WERI-Rb-1 (cell line): Measurements from ENCODE around the gene CEP72.

Experiments
- DNase-seq: peaks from one replicate; pipeline ENCODE4 v3.0.0-alpha.2; 2020
- H3K27ac ChIP-seq: fragments of 250-450 bp; sonication (Bioruptor Pico); 2 replicates; pipeline ENCODE4 v1.5.1; 2020; ENCODE audit warnings: mild to moderate bottlenecking, moderate library complexity
- H3K27me3 ChIP-seq: fragments of 250-450 bp; sonication (Bioruptor Pico); 2 replicates; pipeline ENCODE4 v1.5.1; 2021; ENCODE audit warnings: mild to moderate bottlenecking, low read depth, moderate library complexity; ENCODE audit not compliant: insufficient read depth, severe bottlenecking
- H3K36me3 ChIP-seq: fragments of 250-450 bp; sonication (Bioruptor Pico); 2 replicates; pipeline ENCODE4 v1.5.1; 2020; ENCODE audit warnings: mild to moderate bottlenecking, moderate library complexity
- H3K4me3 ChIP-seq: 2 replicates; pipeline ENCODE4 v1.5.1; 2011; ENCODE audit warnings: low read depth, mild to moderate bottlenecking, control low read depth, low read length
- H3K9me3 ChIP-seq: fragments of 250-450 bp; sonication (Bioruptor Pico); 2 replicates; pipeline ENCODE4 v1.5.1; 2021; ENCODE audit warnings: mild to moderate bottlenecking, moderate library complexity; ENCODE audit not compliant: severe bottlenecking
- TF ChIP-seq, protein P1 (sequence below): IDR thresholded peaks from 2 replicates; pipeline ENCODE4 v1.5.1; 2011; ENCODE audit warnings: low read depth, mild to moderate bottlenecking, control low read depth, inconsistent platforms, low read length

The CEP72 gene

DNA sequence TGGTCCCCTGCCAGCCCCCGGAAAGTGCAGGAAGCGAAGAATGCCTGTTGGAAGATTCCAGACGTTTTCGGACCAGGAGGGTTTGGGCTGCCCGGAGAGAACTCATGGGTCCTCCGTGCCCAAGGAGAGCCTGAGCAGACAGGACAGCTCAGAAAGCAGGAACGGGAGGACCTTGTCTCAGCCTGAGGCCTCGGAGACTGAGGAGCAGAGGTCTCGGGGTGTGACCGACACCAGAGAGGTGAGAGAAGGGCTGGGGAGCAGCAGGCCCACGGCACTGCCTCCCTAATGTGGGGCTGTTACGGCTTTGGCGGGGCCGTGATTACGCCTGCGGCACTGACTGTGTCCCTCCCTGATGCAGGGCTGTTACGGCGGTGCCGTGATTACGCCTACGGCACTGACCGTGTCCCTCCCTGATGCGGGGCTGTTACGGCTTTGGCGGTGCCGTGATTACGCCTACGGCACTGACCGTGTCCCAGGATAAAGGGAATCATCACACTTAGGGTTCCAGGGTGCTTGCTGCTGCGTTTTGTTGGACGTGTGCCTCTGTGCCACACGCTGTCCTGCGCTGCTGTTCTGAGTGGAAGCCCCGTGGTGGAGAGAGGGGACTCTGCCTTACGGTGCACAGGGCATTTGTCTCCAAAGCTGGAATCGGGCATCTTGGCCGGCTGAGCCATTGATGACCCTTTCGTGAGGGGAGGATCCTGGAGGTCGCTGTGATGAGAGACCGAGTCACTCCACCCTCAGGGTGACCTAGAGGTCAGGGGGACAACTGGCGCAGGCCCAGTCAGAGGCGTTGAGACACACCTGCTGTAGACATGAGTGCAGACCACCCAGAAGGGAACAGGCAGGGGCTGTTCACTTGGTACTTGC, 25.7 kb downstream of the CEP72 start:
- Histone ChIP-seq H3K4me3 (no peak overlapping the region), H3K27me3 (no peaks in the 10 kb centered on the region), H3K9me3 (no peaks in the 10 kb centered on the region), H3K36me3 (peaks cover 89% of the 10 kb centered on the region), H3K27ac (no peak overlapping the region)
- TF ChIP-seq, protein P1, sequence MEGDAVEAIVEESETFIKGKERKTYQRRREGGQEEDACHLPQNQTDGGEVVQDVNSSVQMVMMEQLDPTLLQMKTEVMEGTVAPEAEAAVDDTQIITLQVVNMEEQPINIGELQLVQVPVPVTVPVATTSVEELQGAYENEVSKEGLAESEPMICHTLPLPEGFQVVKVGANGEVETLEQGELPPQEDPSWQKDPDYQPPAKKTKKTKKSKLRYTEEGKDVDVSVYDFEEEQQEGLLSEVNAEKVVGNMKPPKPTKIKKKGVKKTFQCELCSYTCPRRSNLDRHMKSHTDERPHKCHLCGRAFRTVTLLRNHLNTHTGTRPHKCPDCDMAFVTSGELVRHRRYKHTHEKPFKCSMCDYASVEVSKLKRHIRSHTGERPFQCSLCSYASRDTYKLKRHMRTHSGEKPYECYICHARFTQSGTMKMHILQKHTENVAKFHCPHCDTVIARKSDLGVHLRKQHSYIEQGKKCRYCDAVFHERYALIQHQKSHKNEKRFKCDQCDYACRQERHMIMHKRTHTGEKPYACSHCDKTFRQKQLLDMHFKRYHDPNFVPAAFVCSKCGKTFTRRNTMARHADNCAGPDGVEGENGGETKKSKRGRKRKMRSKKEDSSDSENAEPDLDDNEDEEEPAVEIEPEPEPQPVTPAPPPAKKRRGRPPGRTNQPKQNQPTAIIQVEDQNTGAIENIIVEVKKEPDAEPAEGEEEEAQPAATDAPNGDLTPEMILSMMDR, result no peak
- peak; percentile 5 for DNase-seq

DNA sequence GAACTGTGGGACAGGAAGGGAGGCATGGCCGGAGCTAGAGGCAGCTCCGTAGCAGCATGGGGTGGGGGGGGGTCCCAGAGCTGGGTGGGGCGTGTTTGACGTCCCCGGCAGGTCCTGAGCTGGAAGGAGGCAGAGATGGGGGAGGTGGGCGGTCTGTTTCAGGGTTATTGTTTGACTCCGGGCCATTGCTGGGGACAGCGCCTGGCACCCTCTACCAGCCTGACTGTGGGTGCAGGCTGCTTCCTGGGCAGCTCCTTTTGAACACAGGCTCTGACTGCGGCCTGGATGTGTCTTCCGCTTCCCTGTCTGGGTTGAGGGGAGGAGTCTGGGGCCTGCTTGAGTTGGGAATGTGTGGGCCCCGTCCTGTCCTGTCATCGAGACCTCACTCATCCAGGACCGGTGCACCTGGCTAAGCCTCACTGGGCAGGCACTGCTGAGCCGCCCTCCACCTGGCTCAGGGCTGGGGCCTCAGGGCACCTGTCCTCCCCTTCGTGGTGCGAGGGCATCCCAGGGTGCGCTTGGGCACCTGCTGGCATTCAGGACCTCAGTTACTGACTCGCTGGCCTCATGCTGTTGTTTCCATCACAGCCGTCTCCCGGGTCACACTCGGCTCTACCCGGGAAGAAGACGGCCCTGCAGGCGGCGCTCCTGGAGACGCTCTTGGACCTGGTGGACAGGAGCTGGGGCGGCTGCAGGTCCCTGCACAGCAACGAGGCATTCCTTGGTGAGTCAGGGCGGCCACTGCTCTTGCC, 26.5 kb downstream of the CEP72 start:
- DNase-seq, result peak; percentile 9
- H3K4me3 ChIP-seq, result no peak overlapping the region

DNA sequence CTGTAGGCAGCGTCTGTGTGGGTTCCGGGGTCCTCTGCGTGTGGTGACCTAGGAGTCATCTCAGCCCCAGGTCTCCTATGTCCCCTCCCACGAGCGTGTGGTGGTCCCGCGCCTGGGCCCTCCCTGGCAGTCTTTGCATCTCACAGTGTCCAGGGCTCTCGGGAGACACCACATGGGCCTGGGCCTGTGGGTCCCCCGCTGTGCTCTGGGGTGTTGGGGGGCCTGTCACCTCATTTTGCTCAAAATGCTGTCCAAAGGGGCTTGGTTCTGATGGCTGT, 27.1 kb downstream of the CEP72 start:
- TF ChIP-seq, protein P1, result no peak
- Histone ChIP-seq H3K27me3 (no peaks in the 10 kb centered on the region), H3K36me3 (peaks cover 95% of the 10 kb centered on the region), H3K27ac (no peak overlapping the region), H3K4me3 (no peak overlapping the region), H3K9me3 (no peaks in the 10 kb centered on the region)
- no peak for DNase-seq

More for the DNA sequence above, 26.5 kb downstream of the CEP72 start:
- no peak overlapping the region for H3K27ac ChIP-seq
- H3K9me3 ChIP-seq, result no peaks in the 10 kb centered on the region
- no peaks in the 10 kb centered on the region for H3K27me3 ChIP-seq
- TF ChIP-seq, protein P1, result no peak
- peaks cover 95% of the 10 kb centered on the region for H3K36me3 ChIP-seq

DNA sequence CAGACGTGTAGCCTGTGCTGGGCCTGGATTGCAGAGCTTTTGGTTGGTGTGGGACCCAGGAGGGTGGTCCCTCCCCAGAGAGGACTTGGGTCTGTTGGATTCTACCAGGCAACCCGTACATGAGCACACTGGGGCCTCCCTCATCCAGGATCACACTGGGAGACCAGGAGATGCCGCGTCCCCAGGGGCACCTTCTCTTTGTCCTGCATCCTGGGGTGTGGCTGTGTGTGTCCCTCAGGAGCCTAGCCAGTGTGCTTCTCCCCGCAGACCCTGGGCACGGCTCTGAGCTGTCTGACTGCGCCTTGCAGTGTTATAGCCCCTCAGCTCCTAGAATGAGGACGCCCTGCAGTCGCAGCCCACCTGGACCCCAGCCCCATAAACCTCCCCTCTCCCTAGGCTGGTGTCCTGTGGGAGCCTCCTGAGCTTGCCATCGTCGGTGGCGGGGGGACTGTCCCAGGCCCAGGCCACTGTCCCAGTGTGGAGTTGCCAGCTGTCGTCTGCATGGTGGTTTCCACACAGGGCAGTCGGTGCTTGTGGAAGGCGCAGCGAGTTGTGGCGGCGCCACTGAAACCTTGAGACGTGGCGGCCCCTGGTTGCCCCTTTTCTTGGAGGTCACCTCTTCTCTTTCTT, 27.6 kb downstream of the CEP72 start:
- peak; percentile 5 for DNase-seq
- Histone ChIP-seq H3K9me3 (no peaks in the 10 kb centered on the region), H3K36me3 (peaks cover 95% of the 10 kb centered on the region), H3K27ac (no peak overlapping the region), H3K4me3 (no peak overlapping the region), H3K27me3 (no peaks in the 10 kb centered on the region)
- TF ChIP-seq, protein P1, result no peak

DNA sequence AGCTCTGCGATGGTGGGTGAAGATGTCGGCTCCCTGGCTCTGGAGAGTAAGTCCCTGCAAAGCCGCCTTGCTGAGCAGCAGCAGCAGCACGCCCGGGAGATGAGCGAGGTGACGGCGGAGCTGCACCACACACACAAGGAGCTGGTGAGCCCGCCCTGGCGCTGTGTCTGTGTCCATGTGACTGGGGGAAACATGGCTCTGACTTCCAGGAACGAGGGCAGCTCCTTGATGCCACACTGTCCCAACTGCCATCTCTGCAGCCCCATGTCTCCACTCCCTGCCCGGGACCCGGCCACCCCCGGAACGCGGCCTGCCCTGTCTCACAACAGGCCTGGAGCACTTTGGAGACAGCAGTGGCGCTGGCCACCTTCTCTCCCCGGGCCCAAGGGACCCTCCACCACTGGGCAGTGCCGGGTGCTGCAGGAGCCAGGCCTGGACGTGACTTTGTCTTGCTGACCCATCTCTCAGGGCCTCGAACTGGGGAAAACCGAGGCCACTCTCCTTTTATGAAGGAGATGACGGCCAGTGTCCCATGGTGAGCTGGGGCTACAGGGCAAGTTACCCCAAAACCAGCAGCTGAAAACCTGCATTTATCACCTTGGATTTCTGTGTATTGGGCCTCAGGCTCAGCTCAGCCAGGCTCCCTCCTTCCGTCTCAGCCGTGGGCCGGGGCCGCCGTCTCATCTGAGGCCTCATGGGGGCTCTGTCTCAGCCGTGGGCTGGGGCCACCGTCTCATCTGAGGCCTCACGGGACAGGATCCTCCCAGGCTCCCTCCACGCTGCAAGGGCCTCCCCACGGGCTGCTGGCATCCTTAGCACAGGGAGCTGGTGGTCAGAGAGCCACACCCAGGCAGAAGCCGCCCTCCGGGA, 28.6 kb downstream of the CEP72 start:
- Histone ChIP-seq H3K9me3 (no peaks in the 10 kb centered on the region), H3K27me3 (no peaks in the 10 kb centered on the region), H3K36me3 (peaks cover 95% of the 10 kb centered on the region), H3K27ac (no peak overlapping the region), H3K4me3 (no peak overlapping the region)
- DNase-seq, result no peak
- TF ChIP-seq, protein P1, result no peak
